KMS-11 (cell line): ENCODE results near the gene EVI5L.

ENCODE experiments used
- H2AFZ ChIP-seq: fragments of 200-600 bp; sonication (generic); 2 replicates; pipeline ENCODE4 v1.6.1; 2016; ENCODE audit warnings: antibody characterized with exemption, mixed run types, low read depth
- H3K27ac ChIP-seq: fragments of 200-600 bp; sonication (generic); 2 replicates; pipeline ENCODE4 v1.6.1; 2016; ENCODE audit warnings: mild to moderate bottlenecking, mixed run types
- H3K27me3 ChIP-seq: fragments of 200-600 bp; sonication (generic); 2 replicates; pipeline ENCODE4 v1.6.1; 2017; ENCODE audit warnings: mild to moderate bottlenecking, low read depth, mixed run types, moderate library complexity; ENCODE audit not compliant: insufficient read depth
- H3K36me3 ChIP-seq: fragments of 200-600 bp; sonication (generic); 2 replicates; pipeline ENCODE4 v1.6.1; 2017; ENCODE audit warnings: mild to moderate bottlenecking, mixed run types; ENCODE audit not compliant: insufficient read depth
- H3K4me1 ChIP-seq: fragments of 200-600 bp; sonication (generic); 2 replicates; pipeline ENCODE4 v1.6.1; 2016; ENCODE audit warnings: mild to moderate bottlenecking, low read depth, mixed run types; ENCODE audit not compliant: poor library complexity, severe bottlenecking
- H3K4me2 ChIP-seq: fragments of 200-600 bp; sonication (generic); 2 replicates; pipeline ENCODE4 v1.7.0; 2016; ENCODE audit warnings: mild to moderate bottlenecking, mixed run types
- H3K4me3 ChIP-seq: fragments of 200-600 bp; sonication (generic); IDR thresholded peaks from 2 replicates; pipeline ENCODE4 v1.6.1; 2017; ENCODE audit warnings: low read depth, low read length, mixed read lengths; ENCODE audit not compliant: insufficient read depth
- H3K79me2 ChIP-seq: fragments of 200-600 bp; sonication (generic); 2 replicates; pipeline ENCODE4 v1.6.1; 2016; ENCODE audit warnings: low read depth, mixed run types; ENCODE audit not compliant: insufficient read depth
- H3K9ac ChIP-seq: fragments of 200-600 bp; sonication (generic); 2 replicates; pipeline ENCODE4 v1.6.1; 2016; ENCODE audit warnings: mild to moderate bottlenecking, mixed run types
- H4K20me1 ChIP-seq: fragments of 200-600 bp; sonication (generic); 2 replicates; pipeline ENCODE4 v1.6.1; 2016; ENCODE audit warnings: mild to moderate bottlenecking, mixed run types; ENCODE audit not compliant: insufficient read depth
- CTCF ChIP-seq: fragments of 200-600 bp; sonication (generic); conservative IDR thresholded peaks from 2 replicates; pipeline ENCODE4 v1.6.1; 2017; ENCODE audit warnings: low read depth, mild to moderate bottlenecking, antibody characterized with exemption, low read length, moderate library complexity, mixed read lengths

EVI5L gene

GRCh38 chr19:7895565-7895964 is 65.5 kb downstream of the EVI5L start:
- Histone ChIP-seq H3K4me1 (no peaks in the 10 kb centered on the region), H3K36me3 (no peaks in the 10 kb centered on the region), H2AFZ (no peak overlapping the region), H4K20me1 (no peaks in the 10 kb centered on the region), H3K4me2 (no peak overlapping the region), H3K9ac (no peak overlapping the region), H3K4me3 (no peak overlapping the region), H3K27ac (no peak overlapping the region), H3K79me2 (no peaks in the 10 kb centered on the region), H3K27me3 (peaks cover 25% of the 10 kb centered on the region; the same call in 1 of the 2 replicates)
- TF ChIP-seq CTCF: no peak

GRCh38 chr19:7897292-7897691 is 67.3 kb downstream of the EVI5L start:
- no peaks in the 10 kb centered on the region for H3K79me2 ChIP-seq
- H3K9ac ChIP-seq: no peak overlapping the region
- no peaks in the 10 kb centered on the region for H3K4me1 ChIP-seq
- H3K27ac ChIP-seq: no peak overlapping the region
- no peak for TF ChIP-seq CTCF
- H3K4me3 ChIP-seq: no peak overlapping the region
- no peaks in the 10 kb centered on the region for H3K36me3 ChIP-seq
- H2AFZ ChIP-seq: no peak overlapping the region
- peaks cover 13% of the 10 kb centered on the region; the same call in 1 of the 2 replicates for H3K27me3 ChIP-seq
- no peaks in the 10 kb centered on the region for H4K20me1 ChIP-seq
- H3K4me2 ChIP-seq: no peak overlapping the region

GRCh38 chr19:7898967-7899366 is 68.9 kb downstream of the EVI5L start:
- no peaks in the 10 kb centered on the region for H4K20me1 ChIP-seq
- no peak overlapping the region for H3K4me2 ChIP-seq
- H3K36me3 ChIP-seq: no peaks in the 10 kb centered on the region
- H3K27ac ChIP-seq: no peak overlapping the region
- peaks cover 5% of the 10 kb centered on the region; the same call in 1 of the 2 replicates for H3K27me3 ChIP-seq
- H3K9ac ChIP-seq: no peak overlapping the region
- H3K79me2 ChIP-seq: no peaks in the 10 kb centered on the region
- no peak for TF ChIP-seq CTCF
- no peaks in the 10 kb centered on the region for H3K4me1 ChIP-seq
- H2AFZ ChIP-seq: no peak overlapping the region
- no peak overlapping the region for H3K4me3 ChIP-seq

GRCh38 chr19:7899751-7900378 is 69.8 kb downstream of the EVI5L start:
- Histone ChIP-seq H3K4me2 (no peak overlapping the region), H2AFZ (no peak overlapping the region), H3K27me3 (no peaks in the 10 kb centered on the region), H3K9ac (no peak overlapping the region), H3K4me3 (no peak overlapping the region), H4K20me1 (no peaks in the 10 kb centered on the region), H3K79me2 (peaks cover 8% of the 10 kb centered on the region), H3K36me3 (no peaks in the 10 kb centered on the region), H3K4me1 (peaks cover 1% of the 10 kb centered on the region), H3K27ac (no peak overlapping the region)
- no peak for TF ChIP-seq CTCF
